Neuronal stem cell (in vitro differentiated cells): ENCODE measurements around the gene ROCK2.

Experiments used
- DNase-seq: peaks from one replicate; pipeline ENCODE4 v3.0.0-alpha.2; 2013; ENCODE audit warnings: low spot score
- H2AFZ ChIP-seq: one replicate; pipeline ENCODE4 v1.6.1; 2013; ENCODE audit warnings: mild to moderate bottlenecking, low read length, inconsistent platforms
- H2AK5ac ChIP-seq: 2 replicates; pipeline ENCODE4 v1.6.1; 2013; ENCODE audit warnings: low read depth, mild to moderate bottlenecking, inconsistent platforms, low read length, moderate library complexity, mixed read lengths
- H2BK120ac ChIP-seq: 2 replicates; pipeline ENCODE4 v1.6.1; 2013; ENCODE audit warnings: low read depth, mild to moderate bottlenecking, inconsistent platforms, low read length, moderate library complexity, mixed read lengths
- H2BK12ac ChIP-seq: one replicate; pipeline ENCODE4 v1.6.1; 2013; ENCODE audit warnings: low read length, inconsistent platforms
- H2BK15ac ChIP-seq: 2 replicates; pipeline ENCODE4 v1.6.1; 2013; ENCODE audit warnings: mild to moderate bottlenecking, low read length, inconsistent platforms, mixed read lengths
- H2BK5ac ChIP-seq: one replicate; pipeline ENCODE4 v1.6.1; 2013; ENCODE audit warnings: inconsistent platforms, mild to moderate bottlenecking, low read length, moderate library complexity
- H3K14ac ChIP-seq: one replicate; pipeline ENCODE4 v1.6.1; 2013; ENCODE audit warnings: low read length, inconsistent platforms
- H3K18ac ChIP-seq: 2 replicates; pipeline ENCODE4 v1.6.1; 2013; ENCODE audit warnings: low read length, inconsistent platforms
- H3K23ac ChIP-seq: 2 replicates; pipeline ENCODE4 v1.6.1; 2013; ENCODE audit warnings: low read depth, mild to moderate bottlenecking, mixed read lengths, low read length, inconsistent platforms; ENCODE audit not compliant: poor library complexity
- H3K27ac ChIP-seq: replicated peaks from 3 replicates; pipeline ENCODE4 v1.5.1; 2013; ENCODE audit warnings: low read length, inconsistent platforms
- H3K27me3 ChIP-seq, 3 experiments: 2 replicates each; pipeline ENCODE4 v1.6.1; 2013; ENCODE audit warnings: low read length in 3 of 3, mild to moderate bottlenecking in 2 of 3, inconsistent platforms in 1 of 3, low read depth in 1 of 3, mixed read lengths in 1 of 3, moderate library complexity in 1 of 3; ENCODE audit not compliant: control insufficient read depth in 3 of 3, insufficient read depth in 3 of 3
- H3K36me3 ChIP-seq, 2 donors: replicated peaks in 1 of 2; 2 replicates each; pipeline ENCODE4 v1.6.1; 2013; ENCODE audit warnings: low read length in 2 of 2; ENCODE audit not compliant: control insufficient read depth in 2 of 2, insufficient read depth in 2 of 2
- H3K4ac ChIP-seq: 2 replicates; pipeline ENCODE4 v1.6.1; 2013; ENCODE audit warnings: inconsistent platforms, mild to moderate bottlenecking, low read length, moderate library complexity
- H3K4me1 ChIP-seq, 2 donors: 1 replicate in 1 of 2; 2 replicates in 1 of 2; pipeline ENCODE4 v1.6.1; 2013; ENCODE audit warnings: low read length in 2 of 2, low read depth in 1 of 2; ENCODE audit not compliant: control insufficient read depth in 2 of 2, insufficient read depth in 1 of 2
- H3K4me2 ChIP-seq: one replicate; pipeline ENCODE4 v1.6.1; 2013; ENCODE audit warnings: mild to moderate bottlenecking, low read length, inconsistent platforms; ENCODE audit not compliant: insufficient read depth, poor library complexity, severe bottlenecking
- H3K4me3 ChIP-seq, 2 donors: 2 replicates each; pipeline ENCODE4 v1.5.1; 2013; ENCODE audit warnings: low read length in 2 of 2, mild to moderate bottlenecking in 2 of 2, inconsistent platforms in 1 of 2, moderate library complexity in 1 of 2
- H3K79me1 ChIP-seq: one replicate; pipeline ENCODE4 v1.6.1; 2013; ENCODE audit warnings: low read depth, mild to moderate bottlenecking, inconsistent platforms, low read length, moderate library complexity
- H3K9ac ChIP-seq: one replicate; pipeline ENCODE4 v1.6.1; 2013; ENCODE audit warnings: mild to moderate bottlenecking, low read depth, low read length, inconsistent platforms; ENCODE audit not compliant: poor library complexity
- H3K9me3 ChIP-seq, 2 donors: replicated peaks in 1 of 2; 2 replicates each; pipeline versions ENCODE3 to v1.6.1; 2013; ENCODE audit warnings: low read length in 2 of 2, mild to moderate bottlenecking in 2 of 2, inconsistent platforms in 1 of 2, low read depth in 1 of 2, mixed read lengths in 1 of 2, moderate library complexity in 1 of 2; ENCODE audit not compliant: control insufficient read depth in 2 of 2, insufficient read depth in 1 of 2
- H4K8ac ChIP-seq: one replicate; pipeline ENCODE4 v1.6.1; 2013; ENCODE audit warnings: low read depth, mild to moderate bottlenecking, inconsistent platforms, low read length, moderate library complexity
- H4K91ac ChIP-seq: one replicate; pipeline ENCODE4 v1.6.1; 2013; ENCODE audit warnings: low read length, low read depth, mild to moderate bottlenecking, inconsistent platforms; ENCODE audit not compliant: poor library complexity
- WGBS, 2 donors: extraction: QIAGEN DNeasy Blood & Tissue Kit; methylation state at CpG; one replicate each; pipeline ENCODE4 v1.1.7; 2013; ENCODE audit warnings: missing lambda C conversion rate in 2 of 2, mixed read lengths in 1 of 2; ENCODE audit not compliant: insufficient read length in 2 of 2, insufficient replicate concordance in 1 of 2; ENCODE audit errors: extremely low coverage in 2 of 2; 5-methylcytosine and 5-hydroxymethylcytosine counted together

The ROCK2 gene

DNA sequence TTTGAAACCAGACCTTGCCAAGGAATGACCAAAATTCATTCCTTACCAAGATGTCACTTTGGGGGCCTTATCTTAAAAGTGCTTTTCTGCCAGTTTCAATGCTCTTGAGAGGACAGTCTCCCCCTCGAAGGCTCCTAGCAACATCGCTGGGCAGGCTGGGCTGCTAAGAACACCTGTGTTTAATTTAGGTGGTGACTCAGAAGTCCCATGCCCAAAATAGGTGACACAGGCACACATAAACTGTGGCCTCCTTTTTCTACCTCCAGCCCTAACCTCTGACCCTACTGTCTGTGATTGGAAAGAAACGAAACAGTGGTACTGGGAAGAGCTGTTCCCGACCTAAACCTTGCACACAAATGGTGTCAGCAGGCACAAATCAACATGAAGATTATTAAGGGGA lies 28.7 kb upstream of the ROCK2 start:
- Histone ChIP-seq H2BK5ac (no peak overlapping the region), H3K4ac (no peak overlapping the region), H3K23ac (no peak overlapping the region), H3K14ac (no peak overlapping the region), H3K4me2 (no peak overlapping the region), H3K27ac (no peak overlapping the region), H2BK15ac (no peak overlapping the region), H2BK12ac (no peak overlapping the region), H3K9ac (no peak overlapping the region), H4K91ac (no peak overlapping the region), H3K18ac (no peak overlapping the region), H3K9me3 (no peaks in the 10 kb centered on the region), H4K8ac (no peak overlapping the region), H2AFZ (no peak overlapping the region), H3K36me3 (no peaks in the 10 kb centered on the region), H3K79me1 (no peaks in the 10 kb centered on the region), H3K27me3 (peaks cover 0 to 8% (median 0%) of the 10 kb centered on the region in 3 experiments), H3K4me3 (no peak overlapping the region), H2BK120ac (no peak overlapping the region), H3K4me1 (peaks cover 5 to 24% of the 10 kb centered on the region in 2 donors), H2AK5ac (no peak overlapping the region)
- no peak for DNase-seq
- WGBS, 2 donors: no CpG with 5 or more reads among the region's 4 CpGs

DNA sequence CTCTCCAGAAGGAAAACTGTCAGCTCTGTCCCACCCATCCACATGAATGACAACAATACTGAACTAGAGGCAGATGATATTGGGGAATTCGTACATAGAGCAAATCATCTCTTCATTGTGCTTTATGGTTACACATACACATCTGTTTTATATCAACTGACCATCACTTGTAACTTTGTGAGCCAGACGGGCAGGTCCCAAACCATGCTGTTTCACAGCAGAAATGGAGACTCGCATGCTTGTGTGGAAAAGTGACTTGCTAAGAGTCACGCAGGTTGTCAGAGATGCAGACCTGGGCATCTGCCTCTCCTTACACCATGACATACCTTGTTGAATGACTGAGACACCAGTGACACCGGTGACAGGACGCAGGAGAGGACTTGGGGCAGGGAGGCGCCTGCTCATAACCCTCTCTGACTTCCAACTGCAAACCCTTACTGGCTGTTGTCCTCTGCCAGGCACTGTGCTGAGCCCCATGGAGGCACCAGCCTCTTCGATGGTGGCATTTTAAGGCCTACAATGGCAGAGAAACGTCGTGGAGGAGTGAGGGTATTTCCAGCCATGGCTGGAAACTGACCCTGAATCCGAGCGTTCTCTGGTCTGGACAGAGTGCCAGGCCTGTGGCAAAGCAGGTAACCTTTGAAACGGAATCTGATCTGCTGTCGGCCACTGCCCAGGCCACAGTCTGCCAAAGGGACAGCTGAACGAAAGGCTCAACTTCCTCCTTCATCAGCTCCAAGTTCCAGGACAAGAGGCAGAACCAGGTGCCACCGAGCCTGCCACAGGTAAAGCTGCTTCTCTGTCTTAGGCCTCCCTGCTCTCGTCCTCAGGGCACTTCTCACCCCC lies 26.9 kb upstream of the ROCK2 start:
- Histone ChIP-seq H3K27me3 (peaks cover 0 to 8% (median 0%) of the 10 kb centered on the region in 3 experiments), H3K27ac (no peak overlapping the region), H3K79me1 (no peaks in the 10 kb centered on the region), H3K14ac (no peak overlapping the region), H2AFZ (no peak overlapping the region), H3K4me3 (no peak overlapping the region), H4K91ac (no peak overlapping the region), H2BK12ac (peak overlapping the region; percentile 73), H3K9me3 (no peaks in the 10 kb centered on the region), H3K4me2 (no peak overlapping the region), H3K9ac (no peak overlapping the region), H2BK15ac (peak overlapping the region; percentile 89), H3K23ac (no peak overlapping the region), H2BK120ac (peak overlapping the region; percentile 35), H3K36me3 (no peaks in the 10 kb centered on the region), H3K18ac (peak overlapping the region; percentile 68), H2AK5ac (peak overlapping the region; percentile 33), H2BK5ac (no peak overlapping the region), H3K4ac (no peak overlapping the region), H3K4me1 (peaks cover 8 to 28% of the 10 kb centered on the region in 2 donors), H4K8ac (no peak overlapping the region)
- no CpG with 5 or more reads among the region's 17 CpGs for WGBS, 2 donors
- DNase-seq: no peak

DNA sequence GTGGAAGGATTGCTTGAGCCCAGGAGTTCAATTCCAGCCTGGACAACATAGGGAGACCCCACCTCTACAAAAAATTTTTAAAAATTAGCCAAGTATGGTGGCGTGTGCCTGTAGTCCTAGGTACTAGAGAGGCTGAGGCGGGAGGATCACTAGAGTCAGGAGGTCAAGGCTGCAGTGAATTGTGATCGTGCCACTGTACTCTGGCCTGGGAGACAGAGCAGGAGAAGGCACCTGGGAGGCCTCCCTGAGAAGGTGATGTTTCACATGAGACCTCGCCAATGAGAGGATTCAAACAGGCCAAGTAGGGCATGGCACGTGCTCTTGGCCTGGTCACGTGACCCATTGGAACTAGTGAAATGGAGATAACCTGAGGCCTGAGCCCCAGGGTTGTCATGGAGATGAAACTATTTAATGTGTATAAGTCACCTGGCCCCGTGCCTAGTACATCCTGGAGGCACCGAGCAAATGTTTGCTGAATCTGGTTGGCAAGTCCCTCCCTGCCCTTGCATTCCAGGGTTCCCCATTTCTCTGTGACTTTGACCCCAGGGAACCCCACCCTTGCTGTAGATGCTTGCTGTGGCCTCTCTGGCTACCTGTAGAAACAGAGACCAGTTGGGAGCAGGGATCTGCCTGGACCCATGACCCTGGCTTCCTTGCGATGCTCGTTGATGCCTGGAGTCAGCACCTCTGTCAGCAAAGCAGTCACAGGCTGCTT lies 26.1 kb upstream of the ROCK2 start:
- Histone ChIP-seq H4K91ac (no peak overlapping the region), H2BK5ac (no peak overlapping the region), H2BK12ac (no peak overlapping the region), H2AFZ (no peak overlapping the region), H3K36me3 (no peaks in the 10 kb centered on the region), H2BK15ac (no peak overlapping the region), H4K8ac (no peak overlapping the region), H3K18ac (no peak overlapping the region), H3K9me3 (no peaks in the 10 kb centered on the region), H3K4ac (no peak overlapping the region), H3K27me3 (peaks cover 0 to 8% (median 0%) of the 10 kb centered on the region in 3 experiments), H3K4me1 (peaks cover 10 to 29% of the 10 kb centered on the region in 2 donors), H3K9ac (no peak overlapping the region), H2AK5ac (no peak overlapping the region), H3K23ac (no peak overlapping the region), H3K14ac (no peak overlapping the region), H3K79me1 (no peaks in the 10 kb centered on the region), H3K27ac (no peak overlapping the region), H3K4me3 (no peak overlapping the region), H3K4me2 (no peak overlapping the region), H2BK120ac (no peak overlapping the region)
- no CpG with 5 or more reads among the region's 10 CpGs for WGBS, 2 donors
- no peak for DNase-seq

DNA sequence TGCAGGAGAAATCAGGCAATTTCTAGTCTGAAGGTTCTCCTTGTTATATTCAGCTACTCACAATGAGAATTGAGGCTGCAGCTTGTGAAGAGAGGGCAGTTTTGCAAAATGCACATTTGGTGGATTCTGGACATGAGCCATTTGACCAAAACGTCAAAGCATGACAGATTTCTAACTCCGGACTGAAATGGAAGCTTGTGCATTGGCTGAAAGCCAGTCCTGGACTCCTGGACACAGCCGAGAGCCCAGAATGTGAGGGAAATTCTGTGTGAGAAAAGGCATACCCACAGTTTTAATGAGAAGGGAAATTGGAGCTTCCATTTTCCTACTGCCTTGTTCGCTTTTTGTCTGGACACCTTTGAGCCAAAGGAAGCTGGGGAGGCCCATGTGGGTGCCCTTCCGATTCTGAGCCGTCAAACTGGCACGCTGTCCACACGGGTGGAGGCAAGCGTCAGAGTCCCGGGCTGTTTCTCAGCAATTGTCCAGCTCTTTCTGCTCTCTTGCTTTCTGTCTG lies 23.7 kb upstream of the ROCK2 start:
- Histone ChIP-seq H3K9ac (peak overlapping the region; percentile 12), H3K4me2 (no peak overlapping the region), H3K27me3 (peaks cover 0 to 8% (median 0%) of the 10 kb centered on the region in 3 experiments), H4K8ac (no peak overlapping the region), H2BK12ac (no peak overlapping the region), H2AFZ (peak overlapping the region; percentile 63), H3K23ac (no peak overlapping the region), H3K36me3 (no peaks in the 10 kb centered on the region), H2AK5ac (no peak overlapping the region), H3K14ac (no peak overlapping the region), H3K4me1 (peaks cover 12 to 20% of the 10 kb centered on the region in 2 donors), H3K79me1 (no peaks in the 10 kb centered on the region), H2BK15ac (no peak overlapping the region), H2BK120ac (no peak overlapping the region), H4K91ac (no peak overlapping the region), H2BK5ac (peak overlapping the region; percentile 56), H3K18ac (no peak overlapping the region), H3K4ac (no peak overlapping the region), H3K9me3 (no peaks in the 10 kb centered on the region), H3K4me3 (no peak overlapping the region), H3K27ac (no peak overlapping the region)
- no peak for DNase-seq
- no CpG with 5 or more reads among the region's 10 CpGs for WGBS, 2 donors
